ENCODE results near the gene AP4M1. TPM values are rescaled to one million over a fixed set of nuclear protein-coding genes. Genes with fewer than 3 reads are reported as not detected.

The AP4M1 gene
- total and polyA plus RNA-seq, 9 of the 15 experiments (the other 6 are each of a cell fraction or from before 2014, with no cell fraction given), result 1.3 to 30.9 (median 14.1) TPM

DNA sequence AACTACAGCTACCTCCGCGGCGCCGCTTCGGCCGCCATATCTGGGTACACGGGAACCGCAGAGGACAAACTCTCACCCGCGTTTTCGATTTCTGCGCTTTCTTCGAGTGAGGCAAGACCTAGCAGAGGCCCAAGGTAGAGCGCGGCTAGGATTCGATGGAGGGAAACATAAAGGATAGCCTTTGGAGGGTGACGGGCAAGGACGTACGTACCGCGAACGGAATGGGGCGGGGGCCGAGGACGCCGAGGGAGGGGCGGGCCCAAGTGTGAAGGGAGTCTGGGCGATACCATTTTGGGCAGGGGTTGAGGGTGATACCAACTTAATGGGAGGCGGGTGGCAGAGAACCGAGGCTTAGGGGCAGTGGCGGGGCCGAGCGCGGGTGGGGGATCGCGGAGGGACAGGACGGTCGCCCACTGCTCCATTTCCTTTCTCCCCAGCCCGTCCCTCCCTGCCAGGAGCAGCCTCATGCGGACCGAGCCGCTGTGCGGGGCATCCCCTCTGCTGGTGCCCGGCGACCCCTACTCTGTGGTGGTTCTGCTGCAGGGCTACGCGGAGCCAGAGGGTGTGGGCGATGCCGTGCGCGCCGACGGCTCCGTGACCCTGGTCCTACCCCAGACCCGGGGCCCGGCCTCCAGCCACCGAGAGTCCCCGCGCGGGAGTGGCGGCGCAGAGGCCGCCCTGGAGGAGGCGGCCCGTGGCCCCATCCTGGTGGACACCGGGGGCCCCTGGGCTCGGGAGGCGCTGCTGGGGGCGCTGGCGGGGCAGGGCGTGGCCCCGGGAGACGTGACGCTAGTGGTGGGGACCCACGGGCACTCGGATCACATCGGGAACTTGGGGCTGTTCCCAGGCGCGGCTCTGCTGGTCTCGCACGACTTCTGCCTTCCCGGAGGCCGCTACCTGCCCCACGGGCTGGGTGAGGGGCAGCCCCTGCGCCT, 25.8 kb downstream of the AP4M1 start, which contains the start of gene MBLAC1:
Gene MBLAC1, plus strand, starts transcription at position 37 of the 935 bp plus-strand sequence. Its CDS starts 429 bp downstream, at position 466.
- ChIA-PET POLR2A (interaction anchor here (0.5 to 5.7 kb wide), 11 partner anchors 11 to 311 kb away, joined by 3 to 45 read pairs (median 3); partner anchors contain the start of genes AP4M1 and MCM7), CTCF (ENCODE audit: low intra/inter-chr PET ratio) (interaction anchor here (0.5 to 0.9 kb wide), 3 partner anchors 199 to 214 kb away, joined by 3 read pairs; no protein-coding TSS in a partner anchor)
- 3% methylated on average over 56 of the region's 85 CpGs for WGBS (ENCODE audit: insufficient coverage, low coverage, missing lambda C conversion rate)
- no peaks in the 10 kb centered on the region for H3K27me3 ChIP-seq (ENCODE audit: control insufficient read depth in 2 of 2, insufficient read depth in 2 of 2, low read length in 2 of 2)
- no peaks in the 10 kb centered on the region for H3K9me3 ChIP-seq (replicated peaks; ENCODE audit: control insufficient read depth, insufficient read depth, low read depth, low read length)
- no peaks in the 10 kb centered on the region for H3K36me3 ChIP-seq (ENCODE audit: control insufficient read depth, insufficient read depth, low read length)
- H2AFZ ChIP-seq (ENCODE audit: low read depth, low read length), result peak within 1 kb of the TSS; percentile 97
- H3K79me2 ChIP-seq (ENCODE audit: control insufficient read depth, insufficient read depth, low read length), result peaks cover 22% of the 10 kb centered on the region
- peak within 1 kb of the TSS; percentile 97 for H3K27ac ChIP-seq (ENCODE audit: extremely low read depth, low read depth, low read length)
- no peaks in the 10 kb centered on the region for H3K9me1 ChIP-seq (ENCODE audit: control insufficient read depth, insufficient read depth, low read length)
- peaks cover 35 to 60% of the 10 kb centered on the region in 2 experiments for H3K4me1 ChIP-seq (replicated peaks in 1 of 2; ENCODE audit: control insufficient read depth in 2 of 2, insufficient read depth in 2 of 2, low read length in 2 of 2)
- H3K4me2 ChIP-seq (ENCODE audit: insufficient read depth, low read length), result peak within 1 kb of the TSS; percentile 94
- peak; percentile 90 to 96 (median 94) for DNase-seq (ENCODE audit: extremely low read depth in 1 of 4, low spot score in 3 of 4)
- BruUV-seq (replicated peaks), result TSS peak; percentile 46
- peak within 1 kb of the TSS; percentile 74 for H3K4me3 ChIP-seq
- in situ Hi-C loops (cut with MboI) (loop anchor here (5.0 kb wide), 2 partner anchors 135 to 210 kb away; partner anchors contain the start of gene TRIM4), intact Hi-C loops (cut with micrococcal nuclease) (loop anchor here (1.0 to 5.0 kb wide), 4 partner anchors 26 to 150 kb away; partner anchors contain the start of genes AP4M1, AZGP1, MCM7 and ZSCAN21)
- no peaks in the 10 kb centered on the region for H4K20me1 ChIP-seq (replicated peaks; ENCODE audit: control insufficient read depth, insufficient read depth, low read length)
- peak; percentile 78 for FAIRE-seq
- peak within 1 kb of the TSS; percentile 92 to 100 for H3K9ac ChIP-seq (ENCODE audit: insufficient read depth in 1 of 2, low read depth in 2 of 2, low read length in 2 of 2)
- peak; percentile 70 for ATAC-seq
- TF ChIP-seq HSF4 (CRISPR knock-in tag; IDR thresholded peaks at IDR 0.05; ENCODE audit: borderline replicate concordance), result no peak
- TF ChIP-seq, protein P1, sequence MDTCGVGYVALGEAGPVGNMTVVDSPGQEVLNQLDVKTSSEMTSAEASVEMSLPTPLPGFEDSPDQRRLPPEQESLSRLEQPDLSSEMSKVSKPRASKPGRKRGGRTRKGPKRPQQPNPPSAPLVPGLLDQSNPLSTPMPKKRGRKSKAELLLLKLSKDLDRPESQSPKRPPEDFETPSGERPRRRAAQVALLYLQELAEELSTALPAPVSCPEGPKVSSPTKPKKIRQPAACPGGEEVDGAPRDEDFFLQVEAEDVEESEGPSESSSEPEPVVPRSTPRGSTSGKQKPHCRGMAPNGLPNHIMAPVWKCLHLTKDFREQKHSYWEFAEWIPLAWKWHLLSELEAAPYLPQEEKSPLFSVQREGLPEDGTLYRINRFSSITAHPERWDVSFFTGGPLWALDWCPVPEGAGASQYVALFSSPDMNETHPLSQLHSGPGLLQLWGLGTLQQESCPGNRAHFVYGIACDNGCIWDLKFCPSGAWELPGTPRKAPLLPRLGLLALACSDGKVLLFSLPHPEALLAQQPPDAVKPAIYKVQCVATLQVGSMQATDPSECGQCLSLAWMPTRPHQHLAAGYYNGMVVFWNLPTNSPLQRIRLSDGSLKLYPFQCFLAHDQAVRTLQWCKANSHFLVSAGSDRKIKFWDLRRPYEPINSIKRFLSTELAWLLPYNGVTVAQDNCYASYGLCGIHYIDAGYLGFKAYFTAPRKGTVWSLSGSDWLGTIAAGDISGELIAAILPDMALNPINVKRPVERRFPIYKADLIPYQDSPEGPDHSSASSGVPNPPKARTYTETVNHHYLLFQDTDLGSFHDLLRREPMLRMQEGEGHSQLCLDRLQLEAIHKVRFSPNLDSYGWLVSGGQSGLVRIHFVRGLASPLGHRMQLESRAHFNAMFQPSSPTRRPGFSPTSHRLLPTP (IDR thresholded peaks at IDR 0.05; ENCODE audit: borderline replicate concordance, extremely low read depth, insufficient read length), result no peak
- TF ChIP-seq RBM17 (IDR thresholded peaks at IDR 0.05; ENCODE audit: borderline replicate concordance, low read depth, low read length), result no peak
- no peak for TF ChIP-seq ZNF707 (CRISPR knock-in tag; conservative IDR thresholded peaks at IDR 0.05)
- TF ChIP-seq POLR2B (IDR thresholded peaks at IDR 0.05; ENCODE audit: low read depth, partially characterized antibody), result peak; percentile 91
- TF ChIP-seq PML (IDR thresholded peaks at IDR 0.05; ENCODE audit: low read length), result peak; percentile 67; the same call in 1 of the 2 replicates
- no peak; the same call in 1 of the 2 replicates for TF ChIP-seq NCOA1 (IDR thresholded peaks at IDR 0.05; ENCODE audit: low read depth)
- TF ChIP-seq BRCA1 (IDR thresholded peaks at IDR 0.05), result no peak
- TF ChIP-seq BRCA1 (CRISPR knock-in tag; IDR thresholded peaks at IDR 0.05), result no peak
- no peak for TF ChIP-seq RHOXF2B (CRISPR knock-in tag; conservative IDR thresholded peaks at IDR 0.05)
- TF ChIP-seq, protein P2, sequence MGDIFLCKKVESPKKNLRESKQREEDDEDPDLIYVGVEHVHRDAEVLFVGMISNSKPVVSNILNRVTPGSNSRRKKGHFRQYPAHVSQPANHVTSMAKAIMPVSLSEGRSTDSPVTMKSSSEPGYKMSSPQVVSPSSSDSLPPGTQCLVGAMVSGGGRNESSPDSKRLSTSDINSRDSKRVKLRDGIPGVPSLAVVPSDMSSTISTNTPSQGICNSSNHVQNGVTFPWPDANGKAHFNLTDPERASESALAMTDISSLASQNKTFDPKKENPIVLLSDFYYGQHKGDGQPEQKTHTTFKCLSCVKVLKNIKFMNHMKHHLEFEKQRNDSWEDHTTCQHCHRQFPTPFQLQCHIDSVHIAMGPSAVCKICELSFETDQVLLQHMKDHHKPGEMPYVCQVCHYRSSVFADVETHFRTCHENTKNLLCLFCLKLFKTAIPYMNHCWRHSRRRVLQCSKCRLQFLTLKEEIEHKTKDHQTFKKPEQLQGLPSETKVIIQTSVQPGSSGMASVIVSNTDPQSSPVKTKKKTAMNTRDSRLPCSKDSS (IDR thresholded peaks at IDR 0.05; ENCODE audit: low read depth, partially characterized antibody), result no peak
- no peak for TF ChIP-seq KHSRP (IDR thresholded peaks at IDR 0.05)
- TF ChIP-seq MXI1 (IDR thresholded peaks at IDR 0.05; ENCODE audit: low read depth, low read length), result no peak
- no peak for TF ChIP-seq KLF10 (CRISPR knock-in tag; IDR thresholded peaks at IDR 0.05)
- TF ChIP-seq, protein P3, sequence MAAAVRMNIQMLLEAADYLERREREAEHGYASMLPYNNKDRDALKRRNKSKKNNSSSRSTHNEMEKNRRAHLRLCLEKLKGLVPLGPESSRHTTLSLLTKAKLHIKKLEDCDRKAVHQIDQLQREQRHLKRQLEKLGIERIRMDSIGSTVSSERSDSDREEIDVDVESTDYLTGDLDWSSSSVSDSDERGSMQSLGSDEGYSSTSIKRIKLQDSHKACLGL (CRISPR knock-in tag; IDR thresholded peaks at IDR 0.05; ENCODE audit: borderline replicate concordance, poor library complexity, severe bottlenecking), result no peak
- TF ChIP-seq RBM25 (IDR thresholded peaks at IDR 0.05; ENCODE audit: low read depth, low read length, severe bottlenecking), result peak; percentile 93

All from K562 (cell line).